Coronary artery (tissue), 2 donors: ENCODE measurements around the gene RIC8B.

ENCODE experiments used
- DNase-seq: peaks from one replicate; pipeline ENCODE4 v3.0.0-alpha.2; 2017; ENCODE audit warnings: low spot score
- H3K27ac ChIP-seq, 2 donors: fragments of 200-600 bp; sonication (generic); one replicate each; pipeline ENCODE4 v1.5.1; 2016 to 2019
- H3K4me3 ChIP-seq: fragments of 200-600 bp; sonication (generic); 2 replicates; pipeline ENCODE4 v1.5.1; 2016; ENCODE audit warnings: mild to moderate bottlenecking, moderate library complexity
- CTCF ChIP-seq: fragments of 200-600 bp; sonication (generic); IDR thresholded peaks from one replicate; pipeline ENCODE4 v1.5.1; 2019; ENCODE audit warnings: antibody characterized with exemption

RIC8B gene

GRCh38 chr12:106879612-106880011, 105.1 kb downstream of the RIC8B start:
- DNase-seq: no peak
- TF ChIP-seq CTCF: no peak

DNA sequence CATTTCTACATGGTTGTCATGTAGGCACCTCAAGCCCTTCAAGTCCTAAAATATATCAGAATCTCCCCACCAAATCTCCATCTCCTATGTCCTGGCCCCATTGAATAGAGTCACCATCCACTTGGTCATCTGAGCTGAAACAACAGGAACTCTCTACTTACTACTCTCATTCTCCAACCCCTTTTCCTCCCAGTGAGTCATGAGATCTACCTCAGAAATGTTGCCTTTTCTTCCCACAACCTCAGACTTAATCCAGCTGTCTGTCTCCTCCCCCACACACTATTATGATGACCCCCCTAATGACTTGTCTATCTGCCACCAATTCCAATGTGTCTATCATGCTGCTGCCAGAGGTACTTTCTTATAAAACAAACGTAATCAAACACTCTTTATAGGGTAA, 108.9 kb downstream of the RIC8B start:
- Histone ChIP-seq H3K4me3 (no peak overlapping the region), H3K27ac (no peak overlapping the region)
- no peak for DNase-seq
- TF ChIP-seq CTCF: no peak

More at GRCh38 chr12:106879612-106880011, 105.1 kb downstream of the RIC8B start:
- Histone ChIP-seq H3K27ac (no peak overlapping the region), H3K4me3 (no peak overlapping the region)

DNA sequence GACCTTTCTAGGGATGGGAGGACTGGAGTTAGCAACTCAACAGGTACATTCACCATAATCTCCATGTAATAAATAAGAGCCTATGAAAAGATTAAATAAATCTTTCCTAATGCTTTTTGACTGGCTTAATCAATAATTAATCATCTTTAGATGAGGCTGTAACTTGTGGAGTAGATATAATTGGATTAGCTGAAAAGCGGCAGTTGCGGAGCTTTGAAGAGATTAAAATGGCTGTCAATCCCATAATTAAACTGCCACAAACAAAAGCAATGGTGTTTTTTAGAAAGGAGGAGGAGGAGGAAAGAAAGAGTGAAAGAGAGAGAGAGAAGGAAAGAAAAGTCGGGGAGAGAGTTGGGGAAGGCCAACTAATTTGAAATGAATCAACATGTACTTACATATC, 110.5 kb downstream of the RIC8B start:
- TF ChIP-seq CTCF: no peak
- no peak overlapping the region for H3K4me3 ChIP-seq
- no peak overlapping the region for H3K27ac ChIP-seq
- no peak for DNase-seq

DNA sequence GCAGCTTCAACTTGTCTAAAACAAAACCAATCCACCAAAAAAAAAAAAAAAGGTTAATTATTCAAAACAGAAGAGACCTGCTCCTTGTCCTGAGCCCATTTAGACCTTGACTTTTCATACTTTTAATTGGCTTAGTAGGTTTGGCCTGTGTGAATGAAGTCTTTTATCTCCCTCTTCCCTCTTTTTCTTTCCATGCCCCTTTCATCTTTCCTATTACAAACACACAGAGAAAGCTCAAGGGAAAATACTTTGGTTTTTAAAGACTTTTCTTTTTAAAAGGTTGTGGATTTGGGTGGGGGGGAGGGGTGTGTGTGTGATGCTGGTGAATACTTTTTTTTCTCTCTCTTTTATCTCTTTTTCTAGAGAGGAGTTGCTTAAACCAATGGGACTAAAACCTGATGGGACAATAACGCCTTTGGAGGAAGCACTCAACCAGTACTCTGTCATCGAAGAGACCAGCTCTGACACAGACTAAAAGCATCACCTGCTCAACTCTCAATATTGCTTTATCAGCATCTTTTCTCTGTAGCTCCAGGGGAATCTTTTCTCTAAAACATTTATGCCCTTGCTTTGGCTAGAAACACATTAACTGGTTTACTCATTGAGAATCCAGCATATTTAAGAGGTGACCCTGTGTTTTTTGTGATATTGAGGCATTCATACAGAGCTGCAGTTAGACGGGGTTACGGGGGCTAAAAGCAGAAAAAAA, 111.2 kb downstream of the RIC8B start:
- no peak overlapping the region for H3K4me3 ChIP-seq
- no peak overlapping the region for H3K27ac ChIP-seq
- DNase-seq: no peak
- no peak for TF ChIP-seq CTCF

- H3K4me3 ChIP-seq: no peak overlapping the region
- TF ChIP-seq CTCF: no peak
- no peak overlapping the region for H3K27ac ChIP-seq
- no peak for DNase-seq
Observed at GRCh38 chr12:106886932-106887331, 112.5 kb downstream of the RIC8B start.

- Histone ChIP-seq H3K27ac (no peak overlapping the region), H3K4me3 (no peak overlapping the region)
- DNase-seq: no peak
- no peak for TF ChIP-seq CTCF
Observed at GRCh38 chr12:106888348-106888970, 114.0 kb downstream of the RIC8B start.

DNA sequence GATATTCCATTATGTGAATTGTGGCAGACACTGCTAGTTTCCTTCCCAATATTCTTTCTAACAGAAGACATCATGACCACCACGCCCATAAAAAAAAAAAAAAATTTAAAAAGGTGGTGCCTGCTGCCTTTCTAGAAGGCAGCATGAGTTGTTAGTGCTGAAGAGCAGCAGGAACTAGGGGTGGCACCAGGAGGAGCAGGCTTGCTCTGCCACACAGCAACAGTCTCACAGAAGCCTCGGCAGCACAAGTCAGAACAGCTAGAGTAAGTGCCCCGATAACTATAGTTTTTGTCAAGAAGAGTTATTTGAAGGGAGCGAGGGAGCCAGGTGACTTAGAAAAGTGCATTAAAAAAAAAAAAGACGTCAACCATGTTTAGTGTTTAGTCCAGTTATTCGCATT, 114.8 kb downstream of the RIC8B start:
- no peak overlapping the region for H3K4me3 ChIP-seq
- no peak for DNase-seq
- H3K27ac ChIP-seq: no peak overlapping the region
- TF ChIP-seq CTCF: no peak
